GM21367 (cell line): ENCODE results near the gene GALNT11.
"Not testable (repeated sequence)": the region's sequence is repeated elsewhere in the genome, so short reads cannot be mapped to it uniquely, and the experiment has no call there.

Experiments
- ATAC-seq: cut with Tn5 transposase; IDR thresholded peaks from one replicate; pipeline ENCODE4 v1.9.1; 2021; ENCODE audit not compliant: unreplicated experiment

GALNT11 gene

DNA sequence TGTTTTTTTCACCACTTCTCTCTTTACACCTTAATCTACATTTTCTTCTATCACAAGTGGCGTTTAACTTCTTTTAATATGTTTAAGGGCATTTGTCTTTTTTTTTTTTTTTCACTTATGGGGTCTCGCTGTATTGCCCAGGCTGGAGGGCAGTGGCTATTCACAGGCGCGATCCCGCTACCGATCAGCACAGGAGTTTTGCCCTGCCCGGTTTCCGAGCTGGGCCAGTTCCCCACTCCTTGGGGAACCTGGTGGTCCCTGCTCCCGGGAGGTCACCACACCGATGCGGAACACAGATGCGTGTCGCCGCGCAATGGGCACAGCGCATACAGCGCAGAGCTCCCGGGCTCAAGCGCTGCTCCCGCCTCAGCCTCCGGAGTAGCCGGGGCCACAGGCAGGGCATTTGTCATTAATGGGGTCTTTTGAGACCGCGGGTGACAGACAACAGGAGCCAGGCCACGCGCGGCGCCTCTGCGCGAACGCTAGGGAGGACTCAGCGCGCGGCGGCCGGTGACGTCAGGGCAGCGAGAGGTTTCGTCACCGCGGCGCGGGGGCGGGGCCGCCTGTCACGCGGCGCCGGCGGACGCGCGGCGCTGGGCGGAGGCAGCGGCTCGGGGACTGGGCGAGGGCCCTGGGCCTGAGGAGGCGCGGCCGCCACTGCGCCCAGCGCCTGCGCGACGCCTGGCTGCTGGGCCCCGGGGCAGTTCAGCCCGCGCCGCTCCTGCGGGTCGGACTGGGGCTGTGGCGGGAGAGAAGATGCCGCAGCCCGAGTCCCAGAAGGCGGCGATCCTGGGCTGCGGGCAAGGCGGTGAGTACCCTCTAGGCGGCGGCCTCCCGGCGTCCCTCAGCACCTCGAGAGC is at the start of gene GALNT11:
Gene GALNT11 (plus strand): TSS at position 598 of the 860 bp plus-strand sequence. CDS start 68,554 bp downstream, outside the sequence.
- ATAC-seq: peak; percentile 95

DNA sequence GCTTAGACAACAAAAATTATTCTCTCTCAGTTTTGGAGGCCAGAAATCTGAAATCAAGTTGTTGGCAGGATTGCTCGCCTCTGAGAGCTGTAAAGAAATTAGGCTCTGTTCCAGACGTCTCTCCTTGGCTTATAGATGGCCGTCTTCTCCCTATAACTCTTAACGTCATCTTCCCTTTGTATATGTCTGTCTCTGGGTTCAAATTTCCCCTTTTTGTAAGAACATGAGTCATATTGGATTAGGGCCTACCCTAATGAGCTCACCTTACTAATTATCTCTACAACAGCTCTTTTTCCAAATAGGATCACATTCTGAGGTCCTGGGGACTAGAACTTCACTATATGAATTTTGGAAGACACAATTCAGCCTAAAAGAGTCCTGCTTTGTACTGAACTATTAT is 46.9 kb upstream of the GALNT11 start:
- no peak for ATAC-seq

DNA sequence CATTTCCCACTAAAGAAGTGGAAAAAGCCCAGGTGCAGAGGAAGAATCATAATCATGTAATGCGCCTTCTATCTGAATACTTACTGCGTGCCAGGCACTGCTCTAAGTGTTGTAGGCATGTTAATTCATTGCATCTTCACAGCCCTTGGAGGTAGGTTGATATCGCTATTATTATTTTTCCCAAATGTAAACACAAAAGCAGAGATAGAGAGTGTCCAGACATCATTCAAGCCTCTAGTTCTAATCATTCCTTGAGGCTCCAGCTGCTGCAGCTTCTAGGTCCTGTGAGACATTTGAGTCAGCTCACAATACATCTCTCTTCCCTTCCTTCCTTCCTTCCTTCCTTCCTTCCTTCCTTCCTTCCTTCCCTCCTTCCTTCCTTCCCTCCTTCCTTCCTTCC is 44.3 kb upstream of the GALNT11 start:
- ATAC-seq: no peak

GRCh38 chr7:151982806-151983205 is 42.7 kb upstream of the GALNT11 start:
- no peak for ATAC-seq

DNA sequence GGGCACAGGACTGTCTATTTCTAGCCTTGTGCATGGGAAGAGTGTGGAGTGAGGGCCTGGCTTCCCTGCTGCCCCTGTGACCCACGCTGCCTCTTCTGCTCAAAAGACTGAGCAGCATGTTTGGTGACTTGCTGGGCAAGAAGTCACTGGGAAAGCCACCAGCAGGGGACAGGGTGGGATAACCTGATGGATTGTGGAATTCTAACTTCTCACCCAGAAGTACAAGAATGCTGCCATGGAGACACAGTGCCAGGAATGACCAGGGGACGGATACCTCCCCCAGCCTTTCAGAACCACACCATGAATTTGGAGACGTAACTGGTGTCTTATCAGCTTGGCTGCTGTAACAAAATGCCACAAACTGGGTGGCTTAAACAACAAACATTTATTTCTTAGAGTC is 40.9 kb upstream of the GALNT11 start:
- no peak for ATAC-seq

DNA sequence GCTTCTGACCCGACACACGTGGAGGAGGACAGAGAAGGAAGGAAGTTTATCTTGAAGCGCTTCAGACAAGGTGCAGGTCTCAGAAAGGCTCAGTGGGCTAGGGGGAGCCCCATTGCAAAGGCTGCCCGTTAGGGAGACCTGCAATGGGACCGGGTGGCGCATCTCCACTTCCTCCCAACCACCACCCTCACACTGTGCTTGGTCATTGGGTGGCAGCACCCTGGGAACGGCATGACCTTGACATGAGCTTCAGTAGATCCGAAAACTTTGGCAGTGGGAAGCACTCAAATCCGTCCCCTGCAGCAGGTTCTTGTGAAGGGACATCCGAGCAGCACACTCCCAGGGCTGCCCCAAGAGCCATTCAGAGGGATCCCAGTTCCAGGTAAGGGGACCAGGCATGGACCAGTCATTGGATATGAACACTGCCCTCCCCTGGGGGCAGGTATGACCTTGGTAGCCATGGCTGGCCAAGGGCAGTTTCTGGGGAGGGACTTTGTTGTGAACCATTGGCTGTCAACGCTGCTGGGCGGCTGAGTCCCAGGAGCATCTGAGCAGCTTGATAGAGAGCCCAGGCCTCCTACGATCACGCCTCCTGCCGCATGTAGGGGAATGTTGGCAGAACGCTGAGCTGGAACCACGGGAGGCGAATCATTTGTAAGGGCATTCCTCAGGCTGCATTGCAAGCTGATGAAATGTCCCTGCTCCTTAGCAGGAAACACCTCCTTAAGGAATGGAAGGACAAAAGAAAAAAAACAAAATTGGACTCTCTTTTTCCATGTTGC is 37.5 kb upstream of the GALNT11 start:
- no peak for ATAC-seq

DNA sequence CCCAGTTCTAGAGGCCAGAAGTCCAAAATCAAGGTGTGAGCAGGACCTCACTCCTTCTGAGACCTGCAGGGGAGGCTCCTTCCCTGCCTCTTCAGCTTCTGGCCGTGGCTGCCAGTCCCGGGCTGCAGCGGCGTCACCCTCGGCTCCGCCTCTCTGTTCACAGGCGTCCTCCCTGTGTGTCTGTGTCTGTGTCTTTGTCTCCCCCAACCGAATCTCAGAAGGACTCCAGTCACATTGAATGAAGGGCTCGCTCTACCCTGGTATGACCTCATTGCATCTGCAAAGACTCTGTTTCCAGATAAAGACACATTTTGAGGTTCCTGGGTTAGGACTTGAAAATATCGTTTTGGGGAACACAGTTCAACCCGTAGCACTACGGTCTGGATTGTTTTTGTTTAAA is 33.1 kb upstream of the GALNT11 start:
- ATAC-seq: no peak

- no peak for ATAC-seq
These were observed 31.3 kb upstream of the GALNT11 start for GRCh38 chr7:151993977-151994676.

- ATAC-seq: no peak
These were observed 25.9 kb upstream of the GALNT11 start for GRCh38 chr7:151999424-152000090.

- no peak for ATAC-seq
These were observed 25.3 kb upstream of the GALNT11 start for GRCh38 chr7:152000191-152000590.

- no peak for ATAC-seq
These were observed 19.1 kb upstream of the GALNT11 start for GRCh38 chr7:152006336-152006735.

DNA sequence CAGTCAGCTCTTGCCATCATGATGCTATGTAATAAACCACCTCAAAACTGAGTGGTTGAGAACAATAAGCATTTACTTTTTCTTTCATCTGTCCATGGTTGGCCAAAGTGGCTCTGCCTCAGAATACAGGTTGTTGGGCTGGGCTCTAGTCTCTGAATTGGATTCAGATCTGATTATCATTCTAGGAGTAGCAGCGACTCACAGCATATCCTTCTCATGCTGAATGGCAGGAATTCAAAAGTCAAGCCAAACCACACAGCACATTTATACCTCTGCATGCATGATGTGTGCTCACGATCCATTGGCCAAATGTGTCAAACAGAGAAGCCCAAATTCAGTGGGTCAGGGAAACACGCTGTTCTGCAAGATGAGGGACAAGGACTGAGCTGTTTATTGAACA is 13.6 kb upstream of the GALNT11 start:
- no peak for ATAC-seq

- ATAC-seq: no peak
These were observed 12.2 kb upstream of the GALNT11 start for GRCh38 chr7:152013230-152013629.

DNA sequence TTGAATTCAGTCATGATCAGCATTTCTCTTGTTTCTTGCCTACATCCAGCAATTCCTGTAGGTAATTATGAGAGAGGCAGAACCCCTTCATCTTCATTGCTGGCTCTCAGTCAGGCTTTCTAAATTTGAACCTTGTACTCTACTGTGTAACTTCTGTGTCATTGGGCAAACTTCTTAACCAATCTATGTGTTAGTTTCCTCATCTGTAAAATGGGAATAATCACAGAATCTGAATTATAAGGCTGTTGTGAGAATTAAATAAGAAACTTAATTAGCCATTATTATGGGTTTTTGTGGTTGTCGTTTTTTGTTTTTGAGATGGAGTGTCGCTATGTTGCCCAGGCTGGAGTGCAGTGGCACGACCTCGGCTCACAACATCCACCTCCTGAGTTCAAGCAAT is 11.5 kb upstream of the GALNT11 start:
- no peak for ATAC-seq

DNA sequence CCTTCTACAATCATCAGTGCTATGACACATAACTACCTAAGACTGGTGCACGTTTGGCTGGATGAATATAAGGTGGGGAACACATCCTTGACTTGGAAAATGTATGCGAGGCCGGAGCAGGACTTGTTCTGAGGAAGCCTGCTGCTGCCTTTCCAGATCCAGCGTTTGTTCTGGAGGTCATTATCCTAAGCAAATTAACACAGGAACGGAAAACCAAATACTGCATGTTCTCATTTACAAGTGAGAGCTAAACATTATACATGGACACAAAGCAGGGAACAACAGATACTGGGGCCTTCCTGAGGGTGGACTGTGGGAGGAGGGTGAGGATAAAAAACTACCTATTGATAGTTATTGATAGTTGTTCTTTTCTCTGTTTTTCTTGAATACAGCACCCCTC is 10.8 kb upstream of the GALNT11 start:
- no peak for ATAC-seq

GRCh38 chr7:152015600-152015999 is 9.9 kb upstream of the GALNT11 start:
- no peak for ATAC-seq

DNA sequence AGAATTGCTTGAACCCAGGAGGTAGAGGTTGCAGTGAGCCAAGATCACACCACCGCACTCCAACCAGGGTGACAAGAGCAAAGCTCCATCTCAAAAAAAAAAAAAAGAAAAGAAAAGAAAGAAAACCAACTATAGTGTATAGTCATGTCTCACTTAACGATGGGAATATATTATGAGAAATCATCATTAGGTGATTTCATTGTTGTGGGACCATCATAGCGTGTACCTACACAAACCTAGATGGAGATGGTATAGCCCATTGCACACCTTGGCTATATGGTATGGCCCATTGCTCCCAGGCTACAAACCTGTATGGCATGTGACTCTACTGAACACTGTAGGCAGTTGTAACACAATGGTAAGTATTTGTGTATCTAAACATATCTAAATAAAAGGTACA is 8.5 kb upstream of the GALNT11 start:
- no peak for ATAC-seq

GRCh38 chr7:152017683-152018082 is 7.8 kb upstream of the GALNT11 start:
- not testable (repeated sequence) for ATAC-seq

- not testable (repeated sequence) for ATAC-seq
These were observed 3.7 kb upstream of the GALNT11 start for GRCh38 chr7:152021740-152022139.

GRCh38 chr7:152025937-152026890 is 740 bp downstream of the GALNT11 start:
- no peak for ATAC-seq
